Endothelial cell of umbilical vein (primary cell): ENCODE data around the gene PKN1. TPM values are rescaled to one million over a fixed set of nuclear protein-coding genes. Genes with fewer than 3 reads are reported as not detected.

ENCODE experiments used
- BruUV-seq: library from RNA; stranded (reverse); fragments of 400-500 nt; replicated peaks from 2 replicates; lab custom pipeline; 2021; lab: Mats Ljungman, UMichigan
- CTCF ChIA-PET: fragments of 300-600, 350-600 bp; sonication (Branson Sonifier 250); formaldehyde crosslinking; loops from one replicate; lab custom pipeline; 2021; ENCODE audit warnings: antibody characterized with exemption, inconsistent platforms; lab: Charles Lee
- POLR2A ChIA-PET: fragments of 300-600, 350-600 bp; sonication (Branson Sonifier 250); formaldehyde crosslinking; loops from one replicate; lab custom pipeline; 2021; ENCODE audit warnings: antibody characterized with exemption, inconsistent platforms; lab: Charles Lee
- DNase-seq: peaks from one replicate; pipeline ENCODE4 v3.0.0-alpha.2; 2011; ENCODE audit warnings: low read depth, low spot score
- FAIRE-seq: peaks from 2 replicates; lab custom pipeline; 2011; peaks lifted over from hg19 to GRCh38; lab: Jason Lieb, UNC
- H2AFZ ChIP-seq: 2 replicates; pipeline ENCODE4 v1.6.0; 2012; ENCODE audit warnings: low read depth, low read length, control low read depth, inconsistent platforms
- H3K27ac ChIP-seq: 2 replicates; pipeline ENCODE4 v1.5.1; 2011; ENCODE audit warnings: low read depth, mild to moderate bottlenecking, control low read depth, low read length, moderate library complexity; ENCODE audit not compliant: insufficient read depth
- H3K27me3 ChIP-seq, 2 experiments: 2 replicates each; pipeline versions ENCODE4 v1.6.0 to v1.6.1; 2011; ENCODE audit warnings: low read length in 2 of 2, mixed read lengths in 1 of 2; ENCODE audit not compliant: control insufficient read depth in 2 of 2, insufficient read depth in 2 of 2
- H3K36me3 ChIP-seq, 2 experiments: 2 replicates in 1 of 2; 3 replicates in 1 of 2; pipeline ENCODE4 v1.5.1; 2011; ENCODE audit warnings: low read length in 2 of 2, mild to moderate bottlenecking in 1 of 2, moderate library complexity in 1 of 2; ENCODE audit not compliant: control insufficient read depth in 2 of 2, insufficient read depth in 2 of 2; ENCODE audit errors: extremely low read depth in 1 of 2
- H3K4me1 ChIP-seq: 3 replicates; pipeline ENCODE4 v1.5.1; 2011; ENCODE audit warnings: mild to moderate bottlenecking, low read length; ENCODE audit not compliant: control insufficient read depth, insufficient read depth; ENCODE audit errors: extremely low read depth
- H3K4me2 ChIP-seq: 2 replicates; pipeline ENCODE4 v1.6.1; 2011; ENCODE audit warnings: low read length, control low read depth, mixed read lengths; ENCODE audit not compliant: insufficient read depth
- H3K4me3 ChIP-seq, 3 experiments: fragments of 200-600 bp in 1 of 3; sonication (generic), shearing (Covaris generic) in 1 of 3; replicated peaks in 1 of 3; 2 replicates each; pipeline ENCODE4 v1.5.1; 2011 to 2016; ENCODE audit warnings: control low read depth in 3 of 3, low read length in 3 of 3, mild to moderate bottlenecking in 2 of 3, inconsistent platforms in 1 of 3, low read depth in 1 of 3, moderate library complexity in 1 of 3; ENCODE audit not compliant: insufficient read depth in 1 of 3
- H3K79me2 ChIP-seq: 2 replicates; pipeline ENCODE4 v1.6.0; 2012; ENCODE audit warnings: low read length, inconsistent platforms; ENCODE audit not compliant: control insufficient read depth, insufficient read depth
- H3K9ac ChIP-seq: replicated peaks from 2 replicates; pipeline ENCODE3; 2011; ENCODE audit warnings: low read length, control low read depth; ENCODE audit not compliant: insufficient read depth; ENCODE audit errors: extremely low read depth
- H3K9me1 ChIP-seq: replicated peaks from 3 replicates; pipeline ENCODE4 v1.6.0; 2011; ENCODE audit warnings: mild to moderate bottlenecking, low read length; ENCODE audit not compliant: control insufficient read depth, insufficient read depth; ENCODE audit errors: extremely low read depth
- H3K9me3 ChIP-seq: replicated peaks from 2 replicates; pipeline ENCODE4 v1.5.1; 2012; ENCODE audit warnings: low read length, inconsistent platforms; ENCODE audit not compliant: control insufficient read depth, insufficient read depth
- H4K20me1 ChIP-seq: replicated peaks from 2 replicates; pipeline ENCODE3; 2011; ENCODE audit warnings: mild to moderate bottlenecking, low read length; ENCODE audit not compliant: control insufficient read depth, insufficient read depth; ENCODE audit errors: extremely low read depth
- CTCF ChIP-seq, 2 donors: IDR thresholded peaks; 1 replicate in 1 of 2; 2 replicates in 1 of 2; pipeline ENCODE4 v1.5.1; 2011; ENCODE audit warnings: low read length in 2 of 2, mild to moderate bottlenecking in 2 of 2, moderate library complexity in 2 of 2, control low read depth in 1 of 2, inconsistent platforms in 1 of 2, low read depth in 1 of 2; ENCODE audit not compliant: insufficient read depth in 1 of 2; ENCODE audit errors: extremely low read depth in 1 of 2
- EZH2 ChIP-seq: IDR thresholded peaks from 2 replicates; pipeline ENCODE4 v1.6.1; 2012; ENCODE audit warnings: borderline replicate concordance, low read depth, mild to moderate bottlenecking, moderate library complexity, low read length, inconsistent platforms; ENCODE audit not compliant: severe bottlenecking
- FOS ChIP-seq: IDR thresholded peaks from 2 replicates; pipeline ENCODE4 v1.6.1; 2011; ENCODE audit warnings: mild to moderate bottlenecking, low read length, moderate library complexity, borderline replicate concordance; ENCODE audit not compliant: insufficient read depth
- GATA2 ChIP-seq: IDR thresholded peaks from 2 replicates; pipeline ENCODE4 v1.7.0; 2011; ENCODE audit warnings: low read depth, mild to moderate bottlenecking, moderate library complexity, mixed read lengths, low read length; ENCODE audit not compliant: insufficient read length, insufficient read depth
- JUN ChIP-seq: IDR thresholded peaks from 2 replicates; pipeline ENCODE4 v1.6.1; 2011; ENCODE audit warnings: borderline replicate concordance, low read depth; ENCODE audit not compliant: insufficient read length, insufficient read depth
- MYC ChIP-seq: IDR thresholded peaks from one replicate; pipeline ENCODE4 v1.6.1; 2011; ENCODE audit warnings: mild to moderate bottlenecking, low read depth, low read length
- POLR2A ChIP-seq: IDR thresholded peaks from 2 replicates; pipeline ENCODE4 v1.6.1; 2012; ENCODE audit warnings: low read depth, mild to moderate bottlenecking, control low read depth, low read length
- POLR2AphosphoS5 ChIP-seq: IDR thresholded peaks from 2 replicates; pipeline ENCODE4 v1.6.1; 2012; ENCODE audit warnings: low read depth, mild to moderate bottlenecking, control low read depth, low read length, moderate library complexity; ENCODE audit not compliant: insufficient read depth
- dilution Hi-C: fragments of 300-500 bp; cut with MboI; formaldehyde crosslinking; loops from one replicate; pipeline ENCODE4 v1.15.0; 2019; ENCODE audit warnings: low sequenced_read_pairs; ENCODE audit not compliant: extremely low pct_ligation_motif_present
- intact Hi-C: fragments of 100-400 bp; cut with micrococcal nuclease; formaldehyde crosslinking; loops from one replicate; pipeline ENCODE4 v1.10.0; 2022
- polyA plus RNA-seq, 4 experiments: library from polyadenylated mRNA; depleted of rRNA in 3 of 4; stranded (reverse) in 3 of 4; unstranded in 1 of 4; fragments of >200 nt; gene quantifications; 2 replicates each; pipeline versions ENCODE4 v1.2.1 to v1.2.3, GENCODE V29; 2011 to 2012; ENCODE audit warnings: missing spikeins in 1 of 4
- total RNA-seq: library from RNA; stranded (reverse); gene quantifications from 2 replicates; pipeline ENCODE4 v1.2.3, GENCODE V29; 2021
- TF ChIP-seq, protein P1 (sequence below): IDR thresholded peaks from 2 replicates; pipeline ENCODE4 v1.6.1; 2011; ENCODE audit not compliant: insufficient read depth, insufficient read length

PKN1 gene
- total and polyA plus RNA-seq, 2 donors (not counting 3 experiments of a cell fraction or from before 2014, with no cell fraction given), result 148 to 302 TPM

DNA sequence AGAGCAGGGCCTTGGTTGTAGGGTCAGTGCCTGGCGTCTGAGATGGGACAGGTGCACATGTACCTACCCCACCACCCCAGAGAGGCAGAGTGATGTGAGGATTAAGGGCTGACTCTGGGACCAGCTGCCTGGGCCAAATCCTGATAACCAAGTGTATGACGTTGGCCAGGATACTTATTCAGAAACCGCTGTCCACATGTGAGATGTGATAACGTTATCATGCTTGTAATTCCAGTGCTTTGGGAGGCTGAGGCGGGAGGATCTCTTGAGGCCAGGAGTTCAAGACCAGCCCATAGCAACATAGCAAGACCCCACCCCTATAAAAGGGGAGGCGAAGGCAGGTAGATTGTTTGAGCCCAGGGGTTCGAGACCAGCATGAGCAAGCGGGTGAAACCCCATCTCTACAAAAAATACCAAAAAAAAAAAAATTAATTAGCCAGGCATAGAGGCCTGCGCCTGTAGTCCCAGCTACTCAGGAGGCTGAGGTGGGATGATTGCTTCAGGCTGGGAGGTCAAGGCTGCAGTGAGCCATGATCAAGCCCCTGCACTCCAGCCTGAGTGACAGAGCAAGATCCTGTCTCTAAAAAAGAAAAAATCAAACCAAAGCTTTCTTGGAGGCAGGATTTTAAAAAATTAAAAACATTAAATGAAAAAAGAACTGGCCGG lies 41.8 kb upstream of the PKN1 start:
- no peak for TF ChIP-seq MYC
- no peak for TF ChIP-seq EZH2
- TF ChIP-seq JUN, result no peak
- TF ChIP-seq, protein P1, sequence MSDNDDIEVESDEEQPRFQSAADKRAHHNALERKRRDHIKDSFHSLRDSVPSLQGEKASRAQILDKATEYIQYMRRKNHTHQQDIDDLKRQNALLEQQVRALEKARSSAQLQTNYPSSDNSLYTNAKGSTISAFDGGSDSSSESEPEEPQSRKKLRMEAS, result no peak
- no peak for TF ChIP-seq FOS
- no peak for TF ChIP-seq POLR2AphosphoS5
- TF ChIP-seq CTCF (IDR thresholded peaks at IDR 0.05; ENCODE audit: extremely low read depth in 1 of 2, insufficient read depth in 1 of 2, low read depth in 1 of 2, low read length in 2 of 2), result no peak
- TF ChIP-seq GATA2, result no peak
- no peak for TF ChIP-seq POLR2A
- H3K27ac ChIP-seq, result no peak overlapping the region

More for the DNA sequence above, 41.8 kb upstream of the PKN1 start:
- H3K9me1 ChIP-seq, result no peaks in the 10 kb centered on the region
- CTCF ChIA-PET, result interaction anchor here (0.7 to 1.2 kb wide), 2 partner anchors 27 to 518 kb away, joined by 3 read pairs; no protein-coding TSS in a partner anchor
- no peaks in the 10 kb centered on the region for H3K27me3 ChIP-seq
- no peaks in the 10 kb centered on the region for H3K36me3 ChIP-seq
- no peaks in the 10 kb centered on the region for H3K79me2 ChIP-seq
- intact Hi-C loops, result no loop called here
- no TSS peak for BruUV-seq
- no peak overlapping the region for H3K4me2 ChIP-seq
- no peak overlapping the region for H3K4me3 ChIP-seq
- dilution Hi-C loops, result no loop called here
- H3K4me1 ChIP-seq, result no peaks in the 10 kb centered on the region
- H3K9me3 ChIP-seq, result no peaks in the 10 kb centered on the region
- DNase-seq (no peak), FAIRE-seq (no peak)
- H4K20me1 ChIP-seq, result no peaks in the 10 kb centered on the region
- POLR2A ChIA-PET, result no interaction called here
- H3K9ac ChIP-seq, result no peak overlapping the region
- no peak overlapping the region for H2AFZ ChIP-seq
